Colonic mucosa (tissue), 4 donors: ENCODE measurements around the gene ANKRD6. TPM values are rescaled to one million over a fixed set of nuclear protein-coding genes. Genes with fewer than 3 reads are reported as not detected.
"Not testable (repeated sequence)": the region's sequence is repeated elsewhere in the genome, so short reads cannot be mapped to it uniquely, and the experiment has no call there.

Experiments
- DNase-seq: peaks from one replicate; pipeline ENCODE4 v3.0.0-alpha.2; 2020
- H3K27ac ChIP-seq: fragments of 200-600 bp; one replicate; pipeline ENCODE4 v1.8.0; 2021
- H3K27me3 ChIP-seq: fragments of 200-600 bp; one replicate; pipeline ENCODE4 v1.8.0; 2021
- H3K36me3 ChIP-seq: fragments of 200-600 bp; one replicate; pipeline ENCODE4 v1.8.0; 2021
- H3K4me1 ChIP-seq: fragments of 200-600 bp; one replicate; pipeline ENCODE4 v1.8.0; 2021; ENCODE audit warnings: mild to moderate bottlenecking
- H3K4me3 ChIP-seq: fragments of 200-600 bp; one replicate; pipeline ENCODE4 v1.8.0; 2021
- H3K9ac ChIP-seq, 2 donors: one replicate each; pipeline ENCODE4 v1.7.0; 2013; ENCODE audit warnings: control low read depth in 2 of 2, low read depth in 2 of 2, low read length in 2 of 2
- H3K9me3 ChIP-seq: fragments of 200-600 bp; one replicate; pipeline ENCODE4 v1.8.0; 2021
- CTCF ChIP-seq: fragments of 200-600 bp; IDR thresholded peaks from one replicate; pipeline ENCODE4 v1.8.0; 2022; ENCODE audit warnings: antibody characterized with exemption, mild to moderate bottlenecking
- intact Hi-C: fragments of 100-400 bp; cut with DNase I; formaldehyde crosslinking; loops from one replicate; pipeline ENCODE4 v1.14.1; 2022
- total RNA-seq, 2 donors: library from RNA; stranded (reverse); fragmentation: NEBNext Ultra II Directional in 1 of 2; extraction: Animal tissue kit (Norgen Biotek cat#: 25700) in 1 of 2; gene quantifications; one replicate each; pipeline ENCODE4 v1.2.1, GENCODE V29; 2021
- donor health status: healthy.
- donor health status: DM: no; HTN: no; CAD: no.
- donor health status: DM: no; HTN: no; CAD: no.

The ANKRD6 gene
- total RNA-seq, 2 donors from 2014 or later: 1.6 to 3.1 TPM

- Histone ChIP-seq H3K9me3 (no peaks in the 10 kb centered on the region), H3K4me3 (no peak overlapping the region), H3K4me1 (no peaks in the 10 kb centered on the region), H3K27ac (no peak overlapping the region), H3K36me3 (no peaks in the 10 kb centered on the region), H3K9ac (no peak overlapping the region), H3K27me3 (no peaks in the 10 kb centered on the region)
- no peak for DNase-seq
- no peak for TF ChIP-seq CTCF
- intact Hi-C loops: no loop called here
Observed at GRCh38 chr6:89616531-89616930, 183.6 kb downstream of the ANKRD6 start.

GRCh38 chr6:89618026-89618425, 185.1 kb downstream of the ANKRD6 start:
- no peaks in the 10 kb centered on the region for H3K9me3 ChIP-seq
- intact Hi-C loops: no loop called here
- DNase-seq: no peak
- no peaks in the 10 kb centered on the region for H3K27me3 ChIP-seq
- H3K27ac ChIP-seq: no peak overlapping the region
- no peak for TF ChIP-seq CTCF
- H3K4me3 ChIP-seq: no peak overlapping the region
- no peak overlapping the region for H3K9ac ChIP-seq
- no peaks in the 10 kb centered on the region for H3K36me3 ChIP-seq
- H3K4me1 ChIP-seq: no peaks in the 10 kb centered on the region

- no peak for TF ChIP-seq CTCF
- intact Hi-C loops: no loop called here
- DNase-seq: no peak
- H3K4me3 ChIP-seq: no peak overlapping the region
- H3K9me3 ChIP-seq: no peaks in the 10 kb centered on the region
- no peaks in the 10 kb centered on the region for H3K4me1 ChIP-seq
- no peak overlapping the region for H3K9ac ChIP-seq
- no peaks in the 10 kb centered on the region for H3K36me3 ChIP-seq
- no peaks in the 10 kb centered on the region for H3K27me3 ChIP-seq
- no peak overlapping the region for H3K27ac ChIP-seq
Observed at GRCh38 chr6:89619567-89619966, 186.6 kb downstream of the ANKRD6 start.

DNA sequence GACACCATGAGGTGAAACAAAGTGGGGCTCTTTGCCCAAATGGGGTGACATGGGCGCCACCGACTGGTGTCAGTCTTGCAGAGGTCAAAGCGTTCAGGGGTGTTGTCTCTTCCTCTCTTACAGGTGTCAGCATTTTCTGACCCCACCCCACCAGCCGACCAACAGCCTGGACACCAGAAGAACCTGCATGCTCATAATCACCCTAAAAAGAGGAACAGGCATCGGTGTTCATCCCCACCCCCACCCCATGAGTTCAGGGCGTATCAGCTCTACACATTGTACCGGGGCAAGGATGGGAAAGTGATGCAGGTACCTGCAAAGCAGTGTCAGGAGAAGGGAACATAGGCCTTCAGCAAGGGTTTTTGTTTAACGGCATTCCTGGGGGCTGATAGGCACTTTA, 190.8 kb downstream of the ANKRD6 start:
- H3K4me3 ChIP-seq: no peak overlapping the region
- no peak for DNase-seq
- TF ChIP-seq CTCF: no peak
- no peaks in the 10 kb centered on the region for H3K36me3 ChIP-seq
- H3K27me3 ChIP-seq: no peaks in the 10 kb centered on the region
- H3K27ac ChIP-seq: no peak overlapping the region
- intact Hi-C loops: no loop called here
- no peaks in the 10 kb centered on the region for H3K4me1 ChIP-seq
- no peak overlapping the region for H3K9ac ChIP-seq
- no peaks in the 10 kb centered on the region for H3K9me3 ChIP-seq

GRCh38 chr6:89630488-89630887, 197.5 kb downstream of the ANKRD6 start:
- no peak for DNase-seq
- no peak for TF ChIP-seq CTCF
- H3K27ac ChIP-seq: no peak overlapping the region
- H3K9me3 ChIP-seq: no peaks in the 10 kb centered on the region
- intact Hi-C loops: no loop called here
- H3K27me3 ChIP-seq: no peaks in the 10 kb centered on the region
- H3K9ac ChIP-seq: no peak overlapping the region
- H3K36me3 ChIP-seq: no peaks in the 10 kb centered on the region
- no peaks in the 10 kb centered on the region for H3K4me1 ChIP-seq
- H3K4me3 ChIP-seq: no peak overlapping the region

GRCh38 chr6:89636412-89636811, 203.5 kb downstream of the ANKRD6 start:
- DNase-seq, H3K4me1 ChIP-seq, H3K36me3 ChIP-seq, H3K9me3 ChIP-seq, H3K27ac ChIP-seq, H3K9ac ChIP-seq, intact Hi-C loops, H3K4me3 ChIP-seq, H3K27me3 ChIP-seq: not testable (repeated sequence)
